Activated CD4-positive, alpha-beta T cell treated with anti-CD3 and anti-CD28 coated beads for 36 hours (primary cell): ENCODE data around the gene COL7A1. TPM values are rescaled to one million over a fixed set of nuclear protein-coding genes. Genes with fewer than 3 reads are reported as not detected.

Experiments used
- ATAC-seq: fragments of 200-7000 bp; cut with Tn5 transposase; one replicate; pipeline ENCODE4 v1.10.0; 2021; ENCODE audit warnings: mild to moderate bottlenecking, moderate library complexity
- CTCF ChIA-PET: fragments of 350-600 bp; sonication (Branson Sonifier 250); formaldehyde crosslinking; loops from one replicate; lab custom pipeline; 2021; ENCODE audit warnings: antibody characterized with exemption; lab: Charles Lee
- POLR2A ChIA-PET: fragments of 350-600 bp; sonication (Branson Sonifier 250); formaldehyde crosslinking; loops from one replicate; lab custom pipeline; 2021; ENCODE audit warnings: antibody characterized with exemption, inconsistent platforms; lab: Charles Lee
- DNase-seq: peaks from one replicate; pipeline ENCODE4 v3.0.0-alpha.2; 2020
- H3K27ac Mint-ChIP-seq: one replicate; pipeline ENCODE4 v1.8.0; 2021; ENCODE audit warnings: mixed read lengths
- H3K27me3 Mint-ChIP-seq: one replicate; pipeline ENCODE4 v1.8.0; 2021; ENCODE audit warnings: mixed read lengths
- H3K36me3 Mint-ChIP-seq: one replicate; pipeline ENCODE4 v1.8.0; 2021; ENCODE audit warnings: low read depth, mixed read lengths
- H3K4me1 Mint-ChIP-seq: one replicate; pipeline ENCODE4 v1.8.0; 2021; ENCODE audit warnings: mixed read lengths
- H3K4me3 Mint-ChIP-seq: one replicate; pipeline ENCODE4 v1.8.0; 2021; ENCODE audit warnings: mild to moderate bottlenecking, moderate library complexity, mixed read lengths
- H3K9me3 Mint-ChIP-seq: one replicate; pipeline ENCODE4 v1.8.0; 2021; ENCODE audit warnings: low read depth, mixed read lengths
- intact Hi-C, 2 experiments: fragments of 100-400 bp; cut with DNase I in 1 of 2; cut with micrococcal nuclease in 1 of 2; formaldehyde crosslinking; loops; one replicate each; pipeline versions ENCODE4 v1.14.2 to v1.15.1; 2022 to 2024; cut with DNase I, micrococcal nuclease
- total RNA-seq, 2 experiments: library from RNA; stranded (reverse); gene quantifications; one replicate each; pipeline ENCODE4 v1.2.3, GENCODE V29; 2021

The COL7A1 gene
- total RNA-seq, 2 experiments from 2014 or later: 0.65 to 0.85 TPM

DNA sequence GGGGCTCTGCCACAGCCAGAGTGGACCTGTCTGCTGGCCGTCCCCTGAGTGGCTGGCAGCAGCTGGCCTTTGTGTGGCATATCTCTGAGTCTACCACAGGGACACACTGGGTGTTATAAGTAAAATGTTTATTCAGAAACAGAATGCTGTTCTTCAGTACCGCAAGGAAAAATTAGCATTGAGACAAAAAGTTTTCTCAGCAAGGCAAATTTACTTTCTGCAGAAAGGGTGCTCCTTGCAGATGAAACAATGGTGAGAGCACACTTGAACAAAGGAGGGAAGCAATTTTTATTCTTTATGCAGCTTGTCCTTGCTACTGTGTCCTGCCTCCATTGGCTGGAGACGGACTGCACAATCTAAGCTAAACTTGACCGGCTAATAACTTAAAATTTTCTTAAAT lies 22.4 kb upstream of the COL7A1 start:
- ChIA-PET POLR2A (interaction anchor here (0.7 kb wide), 1 partner anchor 61 kb away, joined by 4 read pairs; the partner anchor contains the start of gene PFKFB4), CTCF (interaction anchor here (0.9 kb wide), 1 partner anchor 17 kb away, joined by 3 read pairs; the partner anchor contains the start of gene SLC26A6)
- H3K27me3 Mint-ChIP-seq: no peaks in the 10 kb centered on the region
- no peak overlapping the region for H3K27ac Mint-ChIP-seq
- ATAC-seq: no peak
- peaks cover 20% of the 10 kb centered on the region for H3K36me3 Mint-ChIP-seq
- no peak overlapping the region for H3K4me3 Mint-ChIP-seq
- peaks cover 20% of the 10 kb centered on the region for H3K4me1 Mint-ChIP-seq
- intact Hi-C loops: no loop called here
- peaks cover 18% of the 10 kb centered on the region for H3K9me3 Mint-ChIP-seq
- DNase-seq: no peak

DNA sequence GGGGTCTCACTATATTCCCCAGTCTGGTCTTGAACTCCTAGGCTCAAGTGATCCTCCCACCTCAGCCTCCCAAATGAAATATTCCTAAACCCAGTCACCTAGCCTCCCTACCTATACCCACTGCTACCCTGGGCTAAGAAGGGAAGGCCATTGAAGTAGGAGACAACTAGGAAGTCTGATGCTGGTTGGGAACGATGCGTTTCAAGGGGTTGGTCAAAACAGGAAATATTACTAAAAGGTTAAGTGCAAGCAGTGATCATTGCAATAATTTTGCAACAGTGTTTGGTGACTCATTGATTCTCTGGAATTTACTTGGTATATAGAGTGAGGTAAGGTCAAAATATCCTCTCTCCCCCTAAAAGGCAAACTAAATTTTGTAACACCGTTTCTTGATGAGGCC lies 18.9 kb upstream of the COL7A1 start:
- Mint-ChIP-seq H3K36me3 (peaks cover 21% of the 10 kb centered on the region), H3K4me1 (peaks cover 24% of the 10 kb centered on the region), H3K27ac (peak overlapping the region; percentile 91), H3K9me3 (peaks cover 18% of the 10 kb centered on the region), H3K27me3 (no peaks in the 10 kb centered on the region), H3K4me3 (peak overlapping the region; percentile 8)
- intact Hi-C loops: loop anchor here in 1 of 2 experiments (1.0 to 5.0 kb wide), 3 partner anchors 21 to 346 kb away; partner anchors contain the start of genes ARIH2 and SLC26A6
- ChIA-PET CTCF (interaction anchor here (0.6 to 3.1 kb wide), 3 partner anchors 11 to 52 kb away, joined by 3 to 20 read pairs (median 3); partner anchors contain the start of gene SLC26A6), POLR2A (no interaction called here)
- peak; percentile 46 for DNase-seq
- ATAC-seq: peak; percentile 63

DNA sequence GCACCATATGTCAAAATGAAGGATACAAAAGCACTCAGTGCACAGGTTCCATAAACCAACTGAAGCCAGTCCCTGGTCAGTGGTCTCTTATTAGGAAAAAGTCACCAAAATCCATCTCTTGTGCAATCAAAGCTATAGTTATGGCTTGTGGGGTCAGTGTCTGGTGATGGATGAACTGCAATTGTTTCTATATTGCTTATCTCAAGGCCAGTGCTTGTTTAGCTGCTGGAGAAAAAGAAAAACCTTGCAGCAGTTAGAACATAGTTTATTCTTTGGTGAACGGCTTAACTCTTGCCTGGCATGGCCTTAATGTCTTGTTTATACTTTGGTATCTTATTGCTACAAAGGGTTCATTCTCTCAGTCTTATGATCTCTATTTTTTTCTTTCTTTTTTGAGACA lies 17.2 kb upstream of the COL7A1 start:
- Mint-ChIP-seq H3K27ac (peak overlapping the region; percentile 67), H3K9me3 (peaks cover 4% of the 10 kb centered on the region), H3K4me1 (peaks cover 35% of the 10 kb centered on the region), H3K27me3 (no peaks in the 10 kb centered on the region), H3K4me3 (no peak overlapping the region), H3K36me3 (peaks cover 24% of the 10 kb centered on the region)
- DNase-seq (no peak), ATAC-seq (no peak)
- intact Hi-C loops: loop anchor here in 1 of 2 experiments (5.0 kb wide), 1 partner anchor 305 kb away; the partner anchor contains the start of gene ARIH2
- POLR2A ChIA-PET: interaction anchor here (1.0 kb wide), 1 partner anchor 23 kb away, joined by 3 read pairs; the partner anchor contains the start of gene SLC26A6
- CTCF ChIA-PET: interaction anchor here (0.9 to 3.1 kb wide), 6 partner anchors 10 to 176 kb away, joined by 3 to 20 read pairs (median 4); partner anchors contain the start of genes SLC26A6 and TMEM89

GRCh38 chr3:48609088-48610005 lies 14.2 kb upstream of the COL7A1 start, which contains the start of gene UQCRC1:
Gene UQCRC1 (minus strand): TSS chr3:48609646. CDS start chr3:48609620, 26 bp downstream.
- ChIA-PET POLR2A (interaction anchor here (0.6 to 2.3 kb wide), 4 partner anchors 11 to 337 kb away, joined by 3 to 5 read pairs (median 4); partner anchors contain the start of gene SLC26A6), CTCF (interaction anchor here (0.6 to 2.0 kb wide), 5 partner anchors 15 to 209 kb away, joined by 3 to 10 read pairs (median 5); partner anchors contain the start of gene SLC26A6)
- DNase-seq (peak; percentile 96), ATAC-seq (peak; percentile 96)
- Mint-ChIP-seq H3K4me1 (peaks cover 27% of the 10 kb centered on the region), H3K9me3 (no peaks in the 10 kb centered on the region), H3K27ac (peak within 1 kb of the TSS; percentile 95), H3K36me3 (peaks cover 35% of the 10 kb centered on the region), H3K4me3 (peak within 1 kb of the TSS; percentile 97), H3K27me3 (no peaks in the 10 kb centered on the region)
- intact Hi-C loops: loop anchor here (1.0 to 5.0 kb wide), 12 partner anchors 26 to 522 kb away; partner anchors contain the start of genes SLC26A6 (in 2 of the 2), ARIH2 (in 1 of the 2), ATRIP (in 1 of the 2) and CDC25A (in 1 of the 2)

DNA sequence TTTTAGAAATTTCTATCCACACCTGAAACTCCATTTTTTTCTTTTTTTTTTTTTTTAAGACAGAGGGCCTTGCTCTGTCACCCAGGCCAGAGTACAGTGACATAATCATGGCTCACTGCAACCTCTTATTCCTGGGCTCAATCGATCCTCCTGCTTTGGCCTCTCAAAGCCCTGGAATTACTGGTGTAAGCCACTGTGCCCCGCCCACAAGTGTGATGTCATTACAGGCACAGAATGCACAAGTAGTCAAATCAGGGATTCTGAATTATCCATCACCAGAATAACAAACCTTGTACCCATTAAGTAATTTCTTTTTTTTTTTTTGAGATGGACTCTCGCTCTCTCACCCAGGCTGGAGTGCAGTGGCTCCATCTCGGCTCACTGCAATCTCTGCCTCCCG lies 12.4 kb upstream of the COL7A1 start:
- CTCF ChIA-PET: interaction anchor here (0.6 to 1.2 kb wide), 2 partner anchors 28 to 49 kb away, joined by 4 to 7 read pairs; partner anchors contain the start of gene SLC26A6
- Mint-ChIP-seq H3K4me1 (peaks cover 15% of the 10 kb centered on the region), H3K9me3 (no peaks in the 10 kb centered on the region), H3K27me3 (no peaks in the 10 kb centered on the region), H3K4me3 (no peak overlapping the region), H3K36me3 (peaks cover 47% of the 10 kb centered on the region), H3K27ac (no peak overlapping the region)
- ATAC-seq (no peak), DNase-seq (peak; percentile 64)
- POLR2A ChIA-PET: interaction anchor here (0.7 kb wide), 1 partner anchor 1227 kb away, joined by 4 read pairs; the partner anchor contains the start of gene PTPN23
- intact Hi-C loops: loop anchor here in 1 of 2 experiments (5.0 kb wide), 1 partner anchor 50 kb away; the partner anchor contains the start of gene PFKFB4

DNA sequence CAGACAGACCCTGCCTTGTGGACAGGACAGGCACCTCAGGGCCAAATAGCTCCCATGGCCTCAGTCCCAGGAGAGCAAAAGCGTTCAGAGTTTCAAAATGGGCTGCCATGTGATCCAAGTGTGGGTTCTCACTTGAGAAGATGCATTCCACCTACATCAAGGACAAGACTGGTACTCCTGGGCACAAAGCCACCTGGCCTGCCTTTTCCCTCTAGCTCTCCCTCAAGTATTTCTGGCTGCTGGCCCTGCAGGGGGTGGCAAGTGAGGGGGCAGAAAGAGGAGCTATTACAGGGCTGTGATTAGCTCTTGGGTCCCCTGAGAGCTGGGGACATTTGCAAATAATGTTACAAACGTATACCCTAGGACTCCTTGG lies 6.5 kb upstream of the COL7A1 start:
- ChIA-PET POLR2A (interaction anchor here (0.8 kb wide), 1 partner anchor 60 kb away, joined by 3 read pairs; no protein-coding TSS in a partner anchor), CTCF (interaction anchor here (0.5 to 1.2 kb wide), 4 partner anchors 9 to 318 kb away, joined by 3 read pairs; partner anchors contain the start of gene PFKFB4)
- peaks cover 57% of the 10 kb centered on the region for H3K36me3 Mint-ChIP-seq

GRCh38 chr3:48600711-48601621 lies 5.8 kb upstream of the COL7A1 start:
- intact Hi-C loops: no loop called here
- H3K27ac Mint-ChIP-seq: no peak overlapping the region
- H3K9me3 Mint-ChIP-seq: no peaks in the 10 kb centered on the region
- ATAC-seq (no peak), DNase-seq (no peak)
- peaks cover 53% of the 10 kb centered on the region for H3K36me3 Mint-ChIP-seq
- H3K27me3 Mint-ChIP-seq: peaks cover 2% of the 10 kb centered on the region
- POLR2A ChIA-PET: interaction anchor here (0.5 kb wide), 1 partner anchor 298 kb away, joined by 4 read pairs; the partner anchor contains the start of gene SLC25A20
- CTCF ChIA-PET: interaction anchor here (1.1 to 1.2 kb wide), 2 partner anchors 10 to 44 kb away, joined by 3 read pairs; partner anchors contain the start of gene PFKFB4
- no peak overlapping the region for H3K4me3 Mint-ChIP-seq
- H3K4me1 Mint-ChIP-seq: no peaks in the 10 kb centered on the region

More for the DNA sequence above, 6.5 kb upstream of the COL7A1 start:
- DNase-seq: no peak
- Mint-ChIP-seq H3K4me1 (no peaks in the 10 kb centered on the region), H3K27ac (no peak overlapping the region), H3K27me3 (no peaks in the 10 kb centered on the region), H3K4me3 (no peak overlapping the region), H3K9me3 (no peaks in the 10 kb centered on the region)
- no peak for ATAC-seq
- intact Hi-C loops: no loop called here

- no peak overlapping the region for H3K27ac Mint-ChIP-seq
- no peaks in the 10 kb centered on the region for H3K4me1 Mint-ChIP-seq
- H3K27me3 Mint-ChIP-seq: peaks cover 5% of the 10 kb centered on the region
- peaks cover 42% of the 10 kb centered on the region for H3K36me3 Mint-ChIP-seq
- CTCF ChIA-PET: no interaction called here
- no peak overlapping the region for H3K4me3 Mint-ChIP-seq
- no peak for ATAC-seq
- intact Hi-C loops: no loop called here
- no peaks in the 10 kb centered on the region for H3K9me3 Mint-ChIP-seq
- POLR2A ChIA-PET: no interaction called here
- no peak for DNase-seq
These were observed 4.6 kb upstream of the COL7A1 start for GRCh38 chr3:48599509-48600285.

DNA sequence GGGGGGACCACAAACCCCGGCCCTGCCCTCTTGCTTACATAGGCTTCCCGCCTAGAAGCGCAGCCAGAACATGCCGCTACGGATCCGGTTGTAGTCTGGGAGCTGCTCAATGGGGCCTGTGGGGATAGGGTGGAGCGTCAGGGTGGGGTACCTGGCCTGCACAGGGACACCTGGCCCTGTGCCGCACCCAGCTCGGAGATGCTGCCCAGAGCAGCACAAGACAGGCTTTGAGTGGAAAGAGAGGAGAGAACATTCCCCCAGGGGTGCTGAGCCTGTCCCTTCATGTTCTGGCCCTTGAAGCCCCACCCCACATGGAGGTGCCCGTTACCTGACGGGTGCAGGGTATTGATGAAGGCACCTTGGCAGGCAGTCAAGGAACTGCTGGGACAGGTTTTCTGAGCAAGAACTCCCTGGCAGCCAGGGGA lies 4.0 kb upstream of the COL7A1 start:
- Mint-ChIP-seq H3K4me1 (no peaks in the 10 kb centered on the region), H3K9me3 (no peaks in the 10 kb centered on the region), H3K36me3 (peaks cover 36% of the 10 kb centered on the region), H3K4me3 (no peak overlapping the region), H3K27ac (no peak overlapping the region), H3K27me3 (peaks cover 10% of the 10 kb centered on the region)
- no peak for DNase-seq
- intact Hi-C loops: no loop called here
- ATAC-seq: no peak
- ChIA-PET POLR2A (interaction anchor here (0.7 to 1.0 kb wide), 2 partner anchors 10 to 159 kb away, joined by 3 read pairs; partner anchors contain the start of genes CCDC51 and UQCRC1), CTCF (no interaction called here)
